Stimulated activated CD8-positive, alpha-beta memory T cell treated with anti-CD3 and anti-CD28 coated beads, Interleukin-7, amount 100 ng/mL, for 4 hours (primary cell): ENCODE results near the gene ANKRD55.

Source experiments
- DNase-seq, 2 donors: peaks; one replicate each; pipeline ENCODE4 v3.0.0-alpha.2; 2020; ENCODE audit warnings: low read depth in 2 of 2

ANKRD55 gene

GRCh38 chr5:56078278-56079156 lies 154.6 kb downstream of the ANKRD55 start:
- DNase-seq: no peak

GRCh38 chr5:56077796-56078233 lies 155.3 kb downstream of the ANKRD55 start:
- no peak for DNase-seq

GRCh38 chr5:56076486-56076885 lies 156.6 kb downstream of the ANKRD55 start:
- DNase-seq: no peak

- DNase-seq: no peak
These were observed 157.8 kb downstream of the ANKRD55 start for GRCh38 chr5:56075361-56075760.

- DNase-seq: no peak
These were observed 160.0 kb downstream of the ANKRD55 start for GRCh38 chr5:56072863-56073766.

- DNase-seq: no peak
These were observed 161.7 kb downstream of the ANKRD55 start for GRCh38 chr5:56071470-56071869.

- DNase-seq: no peak
These were observed 162.2 kb downstream of the ANKRD55 start for GRCh38 chr5:56070851-56071465.

GRCh38 chr5:56069652-56070226 lies 163.4 kb downstream of the ANKRD55 start:
- DNase-seq: no peak

GRCh38 chr5:56066931-56067450 lies 166.1 kb downstream of the ANKRD55 start:
- no peak for DNase-seq

GRCh38 chr5:56064984-56065383 lies 168.1 kb downstream of the ANKRD55 start:
- no peak for DNase-seq

GRCh38 chr5:56060276-56061110 lies 172.6 kb downstream of the ANKRD55 start:
- DNase-seq: no peak

- DNase-seq: no peak
These were observed 173.3 kb downstream of the ANKRD55 start for GRCh38 chr5:56059854-56060253.

- DNase-seq: no peak
These were observed 176.3 kb downstream of the ANKRD55 start for GRCh38 chr5:56056875-56057274.

- DNase-seq: no peak
These were observed 177.3 kb downstream of the ANKRD55 start for GRCh38 chr5:56055859-56056258.

- DNase-seq: no peak
These were observed 177.8 kb downstream of the ANKRD55 start for GRCh38 chr5:56055287-56055686.

- DNase-seq: no peak
These were observed 178.5 kb downstream of the ANKRD55 start for GRCh38 chr5:56054666-56055065.

- DNase-seq: no peak
These were observed 179.8 kb downstream of the ANKRD55 start for GRCh38 chr5:56053363-56053762.

GRCh38 chr5:56052735-56053134 lies 180.4 kb downstream of the ANKRD55 start:
- DNase-seq: no peak

GRCh38 chr5:56050551-56051255 lies 182.4 kb downstream of the ANKRD55 start:
- DNase-seq: no peak
